Measurements from ENCODE around the gene PDZD8.
A peak's percentile ranks its signal among the peaks of the same experiment; 100 is the strongest.
"Not testable (repeated sequence)": the region's sequence is repeated elsewhere in the genome, so short reads cannot be mapped to it uniquely, and the experiment has no call there.

The PDZD8 gene

GRCh38 chr10:117348236-117348635 lies 27.0 kb downstream of the PDZD8 start:
- no peak for DNase-seq (ENCODE audit: low spot score)

- DNase-seq (ENCODE audit: low spot score) = no peak
Observed at GRCh38 chr10:117346574-117346973, 28.7 kb downstream of the PDZD8 start.

GRCh38 chr10:117345143-117345542 lies 30.1 kb downstream of the PDZD8 start:
- DNase-seq (ENCODE audit: low spot score) = no peak

- no peak for DNase-seq (ENCODE audit: low spot score)
Observed at GRCh38 chr10:117342641-117343040, 32.6 kb downstream of the PDZD8 start.

GRCh38 chr10:117341061-117341460 lies 34.2 kb downstream of the PDZD8 start:
- no peak for DNase-seq (ENCODE audit: low spot score)

- no peak for DNase-seq (ENCODE audit: low spot score)
Observed at GRCh38 chr10:117339979-117340378, 35.3 kb downstream of the PDZD8 start.

- DNase-seq (ENCODE audit: low spot score) = no peak
Observed at GRCh38 chr10:117339578-117339977, 35.7 kb downstream of the PDZD8 start.

GRCh38 chr10:117334926-117335325 lies 40.3 kb downstream of the PDZD8 start:
- no peak for DNase-seq (ENCODE audit: low spot score)

GRCh38 chr10:117334066-117334465 lies 41.2 kb downstream of the PDZD8 start:
- DNase-seq (ENCODE audit: low spot score) = no peak

- no peak for DNase-seq (ENCODE audit: low spot score)
Observed at GRCh38 chr10:117327262-117327661, 48.0 kb downstream of the PDZD8 start.

GRCh38 chr10:117324367-117324766 lies 50.9 kb downstream of the PDZD8 start:
- DNase-seq (ENCODE audit: low spot score) = no peak

- DNase-seq (ENCODE audit: low spot score) = no peak
Observed at GRCh38 chr10:117322260-117322659, 53.0 kb downstream of the PDZD8 start.

- peak; percentile 49 for DNase-seq (ENCODE audit: low spot score)
Observed at GRCh38 chr10:117320050-117320665, 55.1 kb downstream of the PDZD8 start.

GRCh38 chr10:117318909-117319308 lies 56.3 kb downstream of the PDZD8 start:
- DNase-seq (ENCODE audit: low spot score) = peak; percentile 33

- no peak for DNase-seq (ENCODE audit: low spot score)
Observed at GRCh38 chr10:117316701-117317100, 58.5 kb downstream of the PDZD8 start.

GRCh38 chr10:117313641-117314040 lies 61.6 kb downstream of the PDZD8 start:
- DNase-seq (ENCODE audit: low spot score) = no peak

- no peak for DNase-seq (ENCODE audit: low spot score)
Observed at GRCh38 chr10:117312430-117312829, 62.8 kb downstream of the PDZD8 start.

GRCh38 chr10:117311261-117311660 lies 64.0 kb downstream of the PDZD8 start:
- DNase-seq (ENCODE audit: low spot score) = no peak

GRCh38 chr10:117306674-117307073 lies 68.6 kb downstream of the PDZD8 start:
- no peak for DNase-seq (ENCODE audit: low spot score)

- DNase-seq (ENCODE audit: low spot score) = not testable (repeated sequence)
Observed at GRCh38 chr10:117303451-117303850, 71.8 kb downstream of the PDZD8 start.

GRCh38 chr10:117300671-117301070 lies 74.6 kb downstream of the PDZD8 start:
- no peak for DNase-seq (ENCODE audit: low spot score)

- no peak for DNase-seq (ENCODE audit: low spot score)
Observed at GRCh38 chr10:117299435-117299834, 75.8 kb downstream of the PDZD8 start.

- DNase-seq (ENCODE audit: low spot score) = no peak
Observed at GRCh38 chr10:117298219-117298618, 77.0 kb downstream of the PDZD8 start.

- DNase-seq (ENCODE audit: low spot score) = no peak
Observed at GRCh38 chr10:117294735-117295134, 80.5 kb downstream of the PDZD8 start.
